Measurements from ENCODE around the gene ZBTB16.

Gene ZBTB16

DNA sequence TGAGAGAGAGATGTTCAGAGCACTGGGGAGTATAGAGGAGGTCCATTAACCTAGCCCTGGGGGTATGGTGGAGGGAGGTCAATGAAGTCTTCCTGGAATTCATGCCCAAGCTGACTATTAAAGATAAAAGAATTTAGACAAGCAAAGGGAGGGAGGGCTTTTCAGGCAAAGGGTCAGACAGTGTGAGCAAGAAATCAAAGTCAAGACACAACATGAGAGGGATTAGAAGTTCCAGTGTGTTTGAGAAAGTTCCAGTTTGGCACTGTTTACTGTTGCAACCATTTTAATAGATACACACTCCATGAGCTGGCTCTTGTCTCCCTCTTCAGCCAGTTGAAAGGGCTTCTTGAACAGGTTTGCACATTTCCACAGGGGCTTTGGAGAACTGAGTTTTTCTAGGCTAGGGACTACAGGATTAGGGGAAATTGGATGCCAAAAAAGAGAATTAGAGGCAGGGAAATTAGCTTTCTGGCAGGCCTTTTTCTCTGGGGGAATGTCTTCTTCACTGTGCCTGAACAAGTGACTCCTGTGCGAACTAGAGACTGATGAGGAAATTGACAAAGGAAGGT is 222.0 kb downstream of the ZBTB16 start:
- no peak for DNase-seq (ENCODE audit: low spot score)

DNA sequence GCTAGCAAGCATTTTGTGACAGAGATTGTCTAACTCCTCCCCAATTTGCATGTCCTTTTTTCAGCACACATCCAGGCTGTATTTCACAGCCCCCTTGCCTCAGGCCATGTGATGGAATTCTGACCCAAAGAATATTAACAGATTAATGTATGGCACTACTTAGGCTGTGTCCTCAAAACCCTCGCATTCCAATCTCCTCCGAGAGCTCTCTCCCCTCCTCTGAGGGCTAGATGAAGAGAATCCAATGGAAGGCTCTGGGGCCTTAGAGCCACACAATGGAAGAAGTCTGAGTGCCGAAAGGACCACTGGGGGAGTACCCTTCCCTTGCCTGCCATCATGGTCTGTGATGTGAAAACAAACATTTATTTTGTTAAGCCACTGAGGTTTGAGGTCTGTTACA is 223.0 kb downstream of the ZBTB16 start:
- no peak for DNase-seq (ENCODE audit: low spot score)

DNA sequence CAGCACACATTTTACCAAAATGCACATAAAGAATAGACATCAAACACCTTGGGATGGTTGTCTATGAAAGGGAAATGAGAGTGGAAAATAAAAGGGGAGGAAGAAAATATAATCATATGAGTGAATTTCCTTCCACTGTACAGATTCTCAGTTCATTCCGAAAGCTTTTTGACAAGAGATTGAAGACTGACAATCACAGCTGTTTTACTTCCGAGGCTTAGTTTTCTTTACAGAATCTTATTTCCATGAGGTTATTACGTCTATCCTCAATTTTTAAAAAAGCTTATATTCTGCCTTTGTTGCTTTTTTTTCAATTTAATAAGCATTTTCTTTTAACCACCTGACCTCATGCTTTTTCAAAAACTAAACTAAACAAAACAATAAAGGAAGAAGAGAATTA is 223.9 kb downstream of the ZBTB16 start:
- DNase-seq (ENCODE audit: low spot score), result no peak

DNA sequence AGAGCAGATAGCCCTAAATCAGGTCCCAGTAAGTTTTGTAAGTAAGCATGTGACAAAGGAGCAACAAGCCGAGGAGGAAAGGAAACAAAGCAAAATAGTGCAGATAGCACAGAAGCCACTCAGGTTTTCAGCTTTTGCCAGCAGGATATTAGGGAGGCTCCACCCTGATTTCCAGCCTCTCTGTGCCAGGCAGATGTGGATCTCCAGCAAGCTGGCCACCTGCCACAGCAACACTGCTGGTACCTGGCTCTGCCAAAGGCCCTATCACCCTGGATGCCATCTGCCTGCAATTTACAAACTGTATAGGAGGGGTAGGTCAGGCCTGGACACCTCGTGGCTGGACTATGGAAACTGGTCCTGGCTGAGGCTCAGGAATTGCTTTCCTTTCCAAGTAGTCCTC is 224.5 kb downstream of the ZBTB16 start:
- DNase-seq (ENCODE audit: low spot score), result no peak

DNA sequence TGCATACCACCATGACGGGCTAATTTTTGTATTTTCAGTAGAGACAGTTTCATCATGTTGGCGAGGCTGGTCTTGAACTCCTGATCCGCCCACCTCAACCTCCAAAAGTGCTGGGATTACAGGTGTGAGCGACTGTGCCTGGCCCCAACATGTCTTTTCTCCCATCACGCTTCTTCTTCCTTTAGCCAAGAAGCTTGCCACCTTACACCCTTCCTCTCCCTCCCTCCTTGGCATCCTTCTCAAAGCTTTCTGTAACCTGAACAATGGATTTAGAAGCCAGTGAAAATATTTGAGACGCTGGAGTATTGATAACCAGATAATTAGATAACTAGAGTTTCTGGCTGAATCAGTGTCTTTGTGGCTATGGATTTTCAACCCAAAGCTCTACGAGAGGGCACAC is 225.4 kb downstream of the ZBTB16 start:
- no peak for DNase-seq (ENCODE audit: low spot score)

DNA sequence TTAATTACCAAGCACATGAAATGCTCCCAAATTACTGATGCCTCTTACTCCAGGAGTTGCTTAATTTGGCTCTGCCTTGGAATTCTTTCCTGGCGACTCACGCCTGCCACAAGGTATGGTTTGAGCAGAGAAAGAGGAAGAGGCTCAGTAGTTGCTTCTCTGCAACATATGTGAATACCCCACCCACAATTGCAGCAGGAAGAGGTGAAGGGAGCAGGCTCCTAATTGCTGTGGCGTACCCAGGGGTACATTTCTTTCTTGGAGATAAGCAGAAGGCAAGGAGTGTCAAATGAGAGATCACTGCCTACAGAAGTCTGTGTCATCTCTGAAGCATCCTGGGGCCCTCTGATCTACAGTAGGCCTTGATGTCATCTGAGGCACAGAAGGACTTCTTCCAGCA is 226.1 kb downstream of the ZBTB16 start:
- no peak for DNase-seq (ENCODE audit: low spot score)

DNA sequence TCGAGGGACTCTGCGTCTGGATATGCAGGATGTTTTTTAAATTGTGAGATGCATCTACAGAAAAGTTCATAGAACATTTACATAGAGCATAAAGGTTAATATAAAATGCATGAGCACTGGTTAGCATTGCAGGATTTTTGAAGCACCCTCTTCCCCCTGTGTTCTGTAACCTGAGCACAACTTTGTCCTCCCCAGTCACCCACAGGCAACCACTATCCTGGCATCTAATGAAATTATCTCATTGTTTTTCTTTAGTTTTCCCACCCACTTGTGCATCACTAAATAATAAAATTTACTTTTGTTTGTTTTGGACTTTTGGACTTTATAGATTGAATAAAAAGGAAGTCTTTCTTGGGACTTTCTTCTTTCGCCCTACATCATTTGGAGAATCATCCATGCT is 226.7 kb downstream of the ZBTB16 start:
- DNase-seq (ENCODE audit: low spot score), result no peak

DNA sequence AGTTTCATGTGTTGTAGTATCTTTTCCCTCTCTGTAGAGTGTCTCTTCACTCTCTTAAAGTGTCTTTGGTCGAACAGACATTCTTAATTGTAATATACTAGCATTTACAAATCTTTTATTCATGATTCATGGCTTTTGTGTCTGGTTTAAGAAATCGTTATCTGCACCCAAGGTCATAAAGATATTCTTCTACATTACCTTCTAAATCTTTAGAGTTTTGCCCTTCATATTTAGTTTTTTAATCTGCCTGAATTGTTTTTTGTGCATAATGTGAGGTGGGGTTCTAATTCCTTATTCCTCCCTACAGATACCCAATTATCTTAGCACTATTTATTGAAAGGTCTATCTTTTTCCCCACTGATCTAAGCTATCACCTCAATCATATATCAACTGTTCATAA is 227.6 kb downstream of the ZBTB16 start:
- no peak for DNase-seq (ENCODE audit: low spot score)

DNA sequence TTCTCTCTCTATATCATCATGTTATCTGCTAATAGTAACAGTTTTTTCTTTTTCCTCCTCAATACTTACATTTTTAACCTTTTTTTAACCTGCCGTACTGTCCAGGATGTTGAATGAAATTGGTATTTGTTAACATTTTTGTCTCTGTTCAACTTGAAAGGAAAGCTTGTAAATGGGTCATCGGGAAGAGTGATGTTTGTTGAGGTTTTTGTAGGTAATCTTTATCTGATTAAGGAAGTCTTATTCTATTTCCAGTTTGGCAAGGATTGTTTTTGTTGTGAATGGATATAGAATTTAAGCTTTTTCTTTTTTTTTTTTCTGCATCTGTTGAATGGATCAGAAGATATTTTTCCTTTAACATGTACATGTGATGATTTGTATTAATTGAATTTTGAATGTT is 228.6 kb downstream of the ZBTB16 start:
- DNase-seq (ENCODE audit: low spot score), result no peak

DNA sequence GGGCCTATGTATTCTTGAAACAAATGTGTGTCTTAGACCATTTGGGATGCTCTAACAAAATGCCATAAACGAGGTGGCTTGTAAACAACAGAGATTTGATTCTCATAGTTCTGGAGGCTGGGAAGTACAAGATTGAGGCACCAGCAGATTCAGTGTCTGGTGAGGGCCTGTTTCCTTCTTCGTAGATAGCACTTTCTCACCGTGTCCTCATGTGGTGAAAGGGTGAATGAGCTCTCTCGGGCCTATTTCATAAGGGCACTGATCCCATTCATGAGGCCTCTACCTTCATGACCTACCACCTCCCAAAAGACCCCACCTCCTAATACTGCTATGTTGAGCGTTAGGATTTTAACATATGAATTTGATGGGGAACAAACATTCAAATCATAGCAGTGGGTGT is 230.3 kb downstream of the ZBTB16 start:
- DNase-seq (ENCODE audit: low spot score), result no peak

DNA sequence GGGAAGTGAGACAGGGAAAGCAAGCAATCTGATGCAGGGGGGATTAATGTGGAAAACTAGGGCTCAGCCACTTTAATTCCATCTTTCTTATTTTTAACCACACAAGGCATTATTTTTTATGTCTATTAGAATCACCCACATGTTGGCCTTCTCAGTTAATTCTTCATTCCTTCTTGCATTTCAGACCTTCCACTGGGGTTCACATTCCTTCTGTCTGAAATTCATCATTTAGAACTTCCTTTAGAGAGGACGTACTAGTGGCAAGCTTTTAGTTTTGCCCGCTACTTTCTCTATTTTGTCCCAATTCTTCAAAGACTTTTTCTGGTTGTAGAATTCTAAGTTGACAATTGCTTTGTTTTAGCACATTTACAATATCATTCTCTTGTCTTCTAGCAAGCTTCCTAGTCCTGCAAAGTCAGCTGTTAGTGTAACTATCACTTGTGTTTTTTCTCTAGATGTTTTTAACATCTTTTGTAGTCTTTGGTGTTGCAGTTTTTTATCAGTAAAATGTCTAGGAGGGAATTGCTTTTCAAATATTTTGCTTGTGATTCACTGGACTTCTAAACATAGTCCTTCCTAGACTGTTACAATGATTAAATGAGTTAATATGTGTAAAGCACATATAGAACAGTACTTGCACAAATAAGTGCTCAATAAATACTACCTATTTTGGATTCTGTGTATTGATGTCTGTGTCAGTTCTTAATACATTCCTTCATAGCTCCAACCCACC is 231.2 kb downstream of the ZBTB16 start:
- no peak for DNase-seq (ENCODE audit: low spot score)

DNA sequence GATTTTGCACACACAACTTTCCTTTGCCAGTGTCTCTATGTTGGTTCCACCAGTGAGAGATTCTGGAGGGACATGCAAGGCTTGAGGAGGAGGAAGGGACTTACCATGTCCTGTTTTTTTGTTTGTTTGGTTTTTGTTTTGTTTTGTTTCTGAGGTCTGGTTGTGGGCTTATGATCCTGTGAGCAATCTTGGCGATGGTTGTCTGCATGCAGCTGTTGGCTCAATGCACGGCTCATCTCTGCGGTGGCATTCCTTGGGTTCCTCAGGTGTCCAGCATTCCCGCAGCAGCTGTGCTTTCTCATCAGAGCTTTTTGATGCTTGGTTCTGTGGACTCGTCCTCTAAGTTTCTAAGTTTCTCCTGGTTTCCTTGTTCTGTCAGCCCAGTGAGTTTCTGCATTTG is 231.9 kb downstream of the ZBTB16 start:
- no peak for DNase-seq (ENCODE audit: low spot score)

DNA sequence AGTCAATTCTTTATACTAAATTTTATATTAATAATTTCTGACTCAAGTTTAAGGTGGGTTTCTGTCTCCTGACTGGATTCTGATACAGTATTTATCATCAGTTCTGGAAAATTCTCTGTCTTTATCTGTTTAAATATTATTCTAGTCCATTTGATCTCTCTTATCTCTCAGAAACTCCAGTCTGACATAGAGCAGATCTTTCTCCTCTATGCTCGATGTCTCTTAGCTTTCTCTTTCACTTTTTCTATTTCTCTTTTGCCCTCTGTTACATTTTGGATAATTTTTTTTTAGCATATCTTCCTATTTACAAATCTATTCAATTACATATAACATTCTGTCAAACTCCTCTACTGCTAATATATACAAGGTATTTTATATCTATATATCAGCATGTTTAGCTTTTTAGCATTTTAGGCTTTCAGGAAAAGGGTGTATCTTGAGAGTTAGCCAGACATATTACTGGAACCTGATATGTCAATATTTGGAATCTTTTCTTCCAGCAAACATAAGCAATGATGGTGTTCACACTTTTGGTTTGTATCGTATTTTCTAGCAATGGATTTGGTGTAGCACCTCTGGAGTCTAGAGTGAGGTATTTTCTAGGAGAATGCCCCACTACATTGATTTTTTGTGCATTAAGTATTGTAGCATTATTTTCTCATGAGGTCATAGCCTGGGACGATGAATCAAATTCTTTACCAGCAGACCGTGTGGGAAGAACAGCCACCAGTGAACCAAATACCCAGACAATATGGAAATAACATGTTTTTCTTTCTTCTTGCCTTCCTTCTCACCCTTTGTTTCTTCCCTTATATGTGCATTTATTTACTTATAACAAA is 232.6 kb downstream of the ZBTB16 start:
- DNase-seq (ENCODE audit: low spot score), result no peak

DNA sequence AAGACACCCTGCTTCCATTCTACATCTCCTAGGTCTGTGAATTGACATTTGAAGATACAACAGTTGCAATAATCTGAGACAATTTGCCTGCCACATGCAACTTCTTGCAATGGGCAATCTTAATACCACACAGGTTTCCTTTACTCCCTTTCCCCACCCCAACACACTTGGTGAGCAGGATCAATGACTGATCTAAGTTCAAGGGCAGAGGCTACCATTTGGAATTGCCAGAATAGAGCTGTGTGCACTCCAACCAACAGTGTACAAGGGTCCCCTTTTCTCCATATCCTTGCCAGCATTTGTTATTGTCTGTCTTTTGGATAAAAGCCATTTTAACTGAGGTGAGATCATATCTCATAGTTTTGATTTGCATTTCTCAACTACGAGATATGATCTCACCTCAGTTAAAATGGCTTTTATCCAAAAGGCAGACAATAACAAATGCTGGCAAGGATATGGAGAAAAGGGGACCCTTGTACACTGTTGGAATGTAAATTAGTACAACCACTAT is 233.7 kb downstream of the ZBTB16 start:
- DNase-seq (ENCODE audit: low spot score), result no peak

DNA sequence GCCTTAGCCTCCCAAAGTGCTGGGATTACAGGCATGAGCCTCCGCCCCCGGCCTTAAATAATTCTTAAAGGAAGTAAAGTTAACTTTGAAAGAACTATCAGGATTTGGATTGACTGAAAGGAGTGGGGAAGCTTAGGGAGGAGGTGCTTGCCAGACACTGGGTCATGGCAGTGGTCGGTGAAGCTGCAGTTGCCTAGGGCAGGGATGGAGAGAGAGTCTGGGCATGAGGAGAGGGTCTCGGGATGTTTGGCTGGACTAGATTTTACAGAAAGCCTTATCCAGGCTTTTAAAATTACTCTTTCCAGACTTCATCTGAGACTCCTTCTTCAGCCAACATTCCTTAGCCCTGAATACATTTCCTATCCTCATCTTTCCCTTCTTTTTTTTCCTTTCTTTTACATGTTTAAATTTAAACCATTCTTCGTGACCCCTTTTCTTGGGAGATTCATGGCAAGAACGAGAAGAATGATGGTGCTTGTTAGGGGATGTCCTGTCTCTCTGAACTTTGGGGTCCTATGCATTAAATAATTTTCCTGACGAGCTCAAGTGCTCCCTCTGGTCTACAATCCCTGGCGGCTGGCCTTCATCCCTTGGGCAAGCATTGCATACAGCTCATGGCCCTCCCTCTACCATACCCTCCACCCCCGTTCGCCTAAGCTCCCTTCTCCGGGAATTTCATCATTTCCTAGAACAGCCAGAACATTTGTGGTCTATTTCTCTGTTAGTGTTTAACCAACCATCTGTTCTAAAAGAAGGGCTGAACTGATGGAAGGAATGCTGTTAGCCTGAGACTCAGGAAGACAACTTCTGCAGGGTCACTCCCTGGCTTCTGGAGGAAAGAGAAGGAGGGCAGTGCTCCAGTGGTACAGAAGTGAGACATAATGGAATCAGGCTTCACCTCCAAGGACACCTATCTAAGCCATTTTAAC is 236.4 kb downstream of the ZBTB16 start, which contains the start of gene NNMT:
TSS of gene NNMT (plus strand) at position 724 of the 929 bp plus-strand sequence. CDS start at position 882, 158 bp downstream.
- DNase-seq (ENCODE audit: low spot score), result no peak

DNA sequence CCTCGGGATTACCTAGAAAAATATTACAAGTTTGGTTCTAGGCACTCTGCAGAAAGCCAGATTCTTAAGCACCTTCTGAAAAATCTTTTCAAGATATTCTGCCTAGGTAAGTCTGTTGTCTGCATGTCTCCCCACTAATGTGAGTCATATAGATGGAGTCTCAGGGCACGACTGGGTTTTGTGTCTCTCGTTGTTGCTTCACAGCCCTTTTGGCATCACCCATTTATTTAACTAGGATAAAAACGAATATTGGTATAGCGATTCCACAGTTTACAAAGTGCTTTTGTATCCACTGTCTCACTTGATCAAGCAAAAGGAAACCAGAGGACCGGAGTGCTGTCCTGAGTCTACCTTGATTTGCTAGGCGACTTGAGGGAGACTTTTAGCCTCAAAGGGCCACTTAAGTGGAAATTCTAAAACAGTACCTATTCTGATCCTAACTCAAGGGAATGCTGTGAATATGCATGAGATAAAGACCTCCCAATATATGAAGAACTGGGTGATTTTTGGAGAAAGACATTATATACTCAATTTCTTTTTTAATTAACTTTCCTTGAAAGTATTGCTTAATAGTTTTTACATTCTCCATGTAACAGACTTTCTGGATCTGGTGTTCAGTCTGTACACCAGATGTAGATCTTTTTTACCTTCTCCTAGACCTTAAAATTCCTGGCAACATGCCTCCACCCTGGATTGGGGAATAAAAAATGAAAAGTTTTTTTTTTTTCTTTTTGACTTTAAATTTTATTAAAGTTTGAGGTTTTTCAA is 237.3 kb downstream of the ZBTB16 start:
- no peak for DNase-seq (ENCODE audit: low spot score)

DNA sequence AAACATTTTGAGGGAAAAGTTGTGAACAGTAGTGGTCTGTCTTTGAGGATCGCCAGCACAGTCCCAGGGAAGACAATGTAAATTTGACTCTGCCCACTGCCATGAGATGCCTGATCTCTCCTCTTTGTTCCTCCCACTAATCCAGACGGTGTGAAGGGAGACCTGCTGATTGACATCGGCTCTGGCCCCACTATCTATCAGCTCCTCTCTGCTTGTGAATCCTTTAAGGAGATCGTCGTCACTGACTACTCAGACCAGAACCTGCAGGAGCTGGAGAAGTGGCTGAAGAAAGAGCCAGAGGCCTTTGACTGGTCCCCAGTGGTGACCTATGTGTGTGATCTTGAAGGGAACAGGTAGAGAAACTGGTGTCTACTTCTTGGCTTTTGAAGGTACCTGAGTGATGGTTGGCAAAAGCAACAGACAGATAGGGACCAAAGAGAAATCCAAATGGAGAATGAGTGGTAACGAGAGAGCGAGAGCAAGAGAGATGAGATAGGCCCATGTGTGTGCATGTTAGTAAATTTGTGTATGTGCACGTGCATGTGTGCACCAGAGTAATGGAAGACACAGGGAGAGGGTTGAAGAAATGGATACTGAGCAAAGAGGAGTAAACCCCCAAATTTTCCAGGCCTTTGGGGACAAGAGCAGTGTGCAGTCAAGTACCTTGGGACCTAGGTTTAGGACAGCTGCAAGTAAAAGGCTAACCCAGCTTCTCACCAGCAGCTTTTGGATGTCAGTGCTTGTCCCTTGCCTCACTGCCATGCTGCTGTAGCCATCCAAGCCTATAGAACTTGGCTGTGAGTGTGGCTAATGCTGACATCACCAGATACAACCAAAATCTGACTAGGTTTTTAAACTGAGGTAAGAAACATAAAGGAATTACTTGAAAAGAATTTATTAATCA is 238.5 kb downstream of the ZBTB16 start:
- DNase-seq (ENCODE audit: low spot score), result no peak

DNA sequence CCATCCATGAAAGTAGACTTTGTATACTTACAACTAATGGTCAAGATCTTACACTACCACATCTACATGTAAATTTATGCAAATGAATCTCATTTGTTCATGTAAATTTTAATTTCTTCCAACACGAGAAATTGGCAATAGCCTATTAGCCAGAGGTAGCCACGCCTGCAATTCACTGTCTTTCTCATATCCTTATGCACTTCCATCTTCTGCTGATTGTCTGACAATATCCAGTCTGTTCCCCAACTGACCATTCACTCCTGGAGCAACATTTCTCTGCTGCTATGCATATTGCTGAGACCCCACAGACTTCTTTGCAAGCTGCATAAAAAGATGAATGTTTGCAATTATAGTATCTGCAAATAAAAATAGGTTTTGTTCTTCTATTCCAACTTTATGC is 239.2 kb downstream of the ZBTB16 start:
- no peak for DNase-seq (ENCODE audit: low spot score)

Measured in cerebellar cortex (tissue), 1 donor.